Fibroblast of lung (primary cell): ENCODE data around the gene RCL1.

ENCODE experiments used
- EZH2 ChIP-seq: IDR thresholded peaks from 2 replicates; pipeline ENCODE4 v1.5.1; 2012; ENCODE audit warnings: low read length, control low read depth, mild to moderate bottlenecking; ENCODE audit errors: missing control alignments
- TF ChIP-seq, protein P1 (sequence below), 2 donors: IDR thresholded peaks in 1 of 2; conservative IDR thresholded peaks in 1 of 2; 1 replicate in 1 of 2; 2 replicates in 1 of 2; pipeline ENCODE4 v1.5.1; 2011 to 2012; ENCODE audit warnings: low read length in 2 of 2, control low read depth in 1 of 2, inconsistent platforms in 1 of 2, low read depth in 1 of 2, mild to moderate bottlenecking in 1 of 2

DNA sequence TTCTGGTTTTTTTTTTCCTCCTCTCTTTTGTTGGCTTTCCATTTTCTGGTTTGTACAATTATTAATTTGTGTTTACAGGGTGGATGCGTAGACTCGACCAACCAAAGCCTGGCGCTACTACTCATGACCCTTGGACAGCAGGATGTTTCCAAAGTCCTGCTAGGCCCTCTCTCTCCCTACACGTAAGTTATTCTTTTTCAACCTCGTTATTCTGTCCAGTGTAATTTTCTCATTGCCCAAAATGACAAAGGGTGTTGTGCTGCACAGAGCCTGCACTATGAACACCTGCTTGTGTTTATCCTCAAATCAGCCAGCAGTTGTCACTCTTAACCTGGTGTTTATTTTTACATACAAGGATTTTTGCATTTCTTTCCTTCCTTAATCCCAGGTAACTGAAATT is 56.6 kb downstream of the RCL1 start:
- TF ChIP-seq, protein P1, sequence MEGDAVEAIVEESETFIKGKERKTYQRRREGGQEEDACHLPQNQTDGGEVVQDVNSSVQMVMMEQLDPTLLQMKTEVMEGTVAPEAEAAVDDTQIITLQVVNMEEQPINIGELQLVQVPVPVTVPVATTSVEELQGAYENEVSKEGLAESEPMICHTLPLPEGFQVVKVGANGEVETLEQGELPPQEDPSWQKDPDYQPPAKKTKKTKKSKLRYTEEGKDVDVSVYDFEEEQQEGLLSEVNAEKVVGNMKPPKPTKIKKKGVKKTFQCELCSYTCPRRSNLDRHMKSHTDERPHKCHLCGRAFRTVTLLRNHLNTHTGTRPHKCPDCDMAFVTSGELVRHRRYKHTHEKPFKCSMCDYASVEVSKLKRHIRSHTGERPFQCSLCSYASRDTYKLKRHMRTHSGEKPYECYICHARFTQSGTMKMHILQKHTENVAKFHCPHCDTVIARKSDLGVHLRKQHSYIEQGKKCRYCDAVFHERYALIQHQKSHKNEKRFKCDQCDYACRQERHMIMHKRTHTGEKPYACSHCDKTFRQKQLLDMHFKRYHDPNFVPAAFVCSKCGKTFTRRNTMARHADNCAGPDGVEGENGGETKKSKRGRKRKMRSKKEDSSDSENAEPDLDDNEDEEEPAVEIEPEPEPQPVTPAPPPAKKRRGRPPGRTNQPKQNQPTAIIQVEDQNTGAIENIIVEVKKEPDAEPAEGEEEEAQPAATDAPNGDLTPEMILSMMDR (conservative IDR thresholded peaks at IDR 0.05 in 1 of 2, IDR thresholded peaks at IDR 0.05 in 1 of 2; ENCODE audit: low read depth in 1 of 2, low read length in 2 of 2) = no peak
- no peak for TF ChIP-seq EZH2
